ENCODE measurements around the gene EEF1AKMT2. TPM values are rescaled to one million over a fixed set of nuclear protein-coding genes. Genes with fewer than 3 reads are reported as not detected.

Gene EEF1AKMT2
- total RNA-seq, 4 donors from 2014 or later = 10.0 to 18.4 (median 13.2) TPM

- peak in 1 of 2 donors; percentile 51 for TF ChIP-seq EP300 (IDR thresholded peaks at IDR 0.05)
- TF ChIP-seq, protein P1, sequence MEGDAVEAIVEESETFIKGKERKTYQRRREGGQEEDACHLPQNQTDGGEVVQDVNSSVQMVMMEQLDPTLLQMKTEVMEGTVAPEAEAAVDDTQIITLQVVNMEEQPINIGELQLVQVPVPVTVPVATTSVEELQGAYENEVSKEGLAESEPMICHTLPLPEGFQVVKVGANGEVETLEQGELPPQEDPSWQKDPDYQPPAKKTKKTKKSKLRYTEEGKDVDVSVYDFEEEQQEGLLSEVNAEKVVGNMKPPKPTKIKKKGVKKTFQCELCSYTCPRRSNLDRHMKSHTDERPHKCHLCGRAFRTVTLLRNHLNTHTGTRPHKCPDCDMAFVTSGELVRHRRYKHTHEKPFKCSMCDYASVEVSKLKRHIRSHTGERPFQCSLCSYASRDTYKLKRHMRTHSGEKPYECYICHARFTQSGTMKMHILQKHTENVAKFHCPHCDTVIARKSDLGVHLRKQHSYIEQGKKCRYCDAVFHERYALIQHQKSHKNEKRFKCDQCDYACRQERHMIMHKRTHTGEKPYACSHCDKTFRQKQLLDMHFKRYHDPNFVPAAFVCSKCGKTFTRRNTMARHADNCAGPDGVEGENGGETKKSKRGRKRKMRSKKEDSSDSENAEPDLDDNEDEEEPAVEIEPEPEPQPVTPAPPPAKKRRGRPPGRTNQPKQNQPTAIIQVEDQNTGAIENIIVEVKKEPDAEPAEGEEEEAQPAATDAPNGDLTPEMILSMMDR (IDR thresholded peaks at IDR 0.05) = no peak
- Histone ChIP-seq H3K4me1 (peaks cover 4 to 52% (median 45%) of the 10 kb centered on the region in 4 donors), H3K27ac (peak overlapping the region; percentile 83 to 98 (median 95))
Measured at GRCh38 chr10:124743191-124744101, 48.2 kb downstream of the EEF1AKMT2 start.

GRCh38 chr10:124742413-124743190 lies 49.1 kb downstream of the EEF1AKMT2 start:
- Histone ChIP-seq H3K27ac (peak overlapping the region; percentile 83 to 98 (median 95)), H3K9me3 (no peaks in the 10 kb centered on the region), H3K4me3 (peak overlapping the region; percentile 75 to 87 (median 84)), H3K36me3 (peaks cover 0 to 7% (median 0%) of the 10 kb centered on the region in 3 donors), H3K4me1 (peaks cover 4 to 60% (median 54%) of the 10 kb centered on the region in 4 donors), H3K27me3 (no peaks in the 10 kb centered on the region)
- 4 to 5% methylated on average over 19 to 23 of the region's 42 CpGs for WGBS, 2 donors
- DNase-seq (ENCODE audit: low spot score in 2 of 2) = no peak
- TF ChIP-seq, protein P1 (IDR thresholded peaks at IDR 0.05) = peak in 2 of 5 experiments; percentile 16 to 20
- TF ChIP-seq EP300 (IDR thresholded peaks at IDR 0.05) = peak in 1 of 2 donors; percentile 58
- no peak for TF ChIP-seq POLR2A (IDR thresholded peaks at IDR 0.05)

More at GRCh38 chr10:124743191-124744101, 48.2 kb downstream of the EEF1AKMT2 start:
- no peak for DNase-seq (ENCODE audit: low spot score in 2 of 2)
- Histone ChIP-seq H3K36me3 (peaks cover 0 to 14% (median 0%) of the 10 kb centered on the region in 3 donors), H3K9me3 (no peaks in the 10 kb centered on the region), H3K27me3 (no peaks in the 10 kb centered on the region), H3K4me3 (peak overlapping the region; percentile 75 to 87 (median 84))
- WGBS, 2 donors = 0 to 1% methylated on average over 47 to 64 of the region's 101 CpGs

DNA sequence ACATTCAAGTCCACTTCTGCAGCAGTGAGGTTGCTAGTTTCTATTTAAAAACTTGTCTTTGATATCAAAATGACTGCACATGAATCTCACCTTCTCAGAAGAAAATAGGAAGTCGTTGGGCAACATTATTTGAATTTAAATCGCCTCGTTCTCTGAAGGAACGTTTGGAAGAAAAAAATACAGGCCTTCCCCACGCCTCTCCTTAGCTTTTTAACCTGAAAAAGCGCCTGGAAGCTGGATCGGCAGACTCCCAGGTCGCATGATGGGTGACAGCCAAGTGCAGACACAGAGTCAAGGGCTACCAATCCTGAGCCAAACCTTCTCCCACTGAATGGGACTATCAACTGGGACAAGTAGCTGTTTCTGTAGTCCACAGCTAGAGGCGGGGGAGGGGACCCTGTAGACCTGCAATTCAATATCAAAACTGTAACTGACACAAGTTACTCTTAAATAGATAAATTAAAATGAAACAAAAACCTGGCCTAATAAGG lies 49.7 kb downstream of the EEF1AKMT2 start:
- H3K27me3 ChIP-seq = no peaks in the 10 kb centered on the region
- H3K4me3 ChIP-seq = peak overlapping the region; percentile 75 to 87 (median 84)
- 42 to 45% methylated on average over 9 of the region's 9 CpGs for WGBS, 2 donors
- TF ChIP-seq POLR2A (IDR thresholded peaks at IDR 0.05) = no peak
- TF ChIP-seq, protein P1 (IDR thresholded peaks at IDR 0.05) = no peak
- TF ChIP-seq EP300 (IDR thresholded peaks at IDR 0.05) = no peak
- H3K9me3 ChIP-seq = no peaks in the 10 kb centered on the region
- H3K27ac ChIP-seq = peak overlapping the region; percentile 83 to 98 (median 95)
- peaks cover 5 to 66% (median 60%) of the 10 kb centered on the region in 4 donors for H3K4me1 ChIP-seq
- peaks cover 0 to 2% (median 0%) of the 10 kb centered on the region in 3 donors for H3K36me3 ChIP-seq
- no peak for DNase-seq (ENCODE audit: low spot score in 2 of 2)

DNA sequence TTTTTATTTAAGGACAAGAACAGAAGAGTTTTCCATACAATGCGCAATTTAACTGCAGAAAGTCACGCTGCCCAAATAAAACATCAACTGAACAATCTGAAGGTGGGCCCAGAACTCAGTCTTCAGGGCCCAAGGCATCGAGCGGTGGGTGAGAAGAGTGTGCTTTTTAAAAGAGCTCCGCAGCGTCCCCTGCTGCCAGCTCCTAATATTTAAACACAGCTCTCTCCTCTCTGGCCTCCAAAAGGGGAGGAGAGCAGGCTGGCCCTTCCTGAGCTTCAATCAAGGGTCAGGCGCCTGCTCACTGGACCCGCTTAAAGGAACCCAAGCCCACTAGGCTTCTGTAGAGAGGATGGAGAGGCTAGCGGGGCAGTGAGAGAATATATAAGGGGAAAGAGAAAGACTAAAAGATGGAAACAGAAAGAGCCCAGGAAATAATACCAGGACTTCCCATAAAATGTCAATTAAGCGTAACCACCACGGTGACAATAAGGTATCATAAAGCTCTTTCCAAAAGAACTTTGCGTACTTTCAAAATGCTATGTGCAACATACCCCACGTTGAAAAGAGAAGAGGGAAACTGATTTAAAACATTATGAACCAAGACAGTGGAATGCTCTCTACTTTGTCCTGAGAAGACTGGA lies 50.3 kb downstream of the EEF1AKMT2 start:
- Histone ChIP-seq H3K4me3 (peak overlapping the region in 3 of 4 donors; percentile 83 to 87 (median 84)), H3K9me3 (no peaks in the 10 kb centered on the region), H3K27ac (peak overlapping the region; percentile 83 to 98 (median 95)), H3K27me3 (no peaks in the 10 kb centered on the region), H3K4me1 (peaks cover 7 to 72% (median 66%) of the 10 kb centered on the region in 4 donors), H3K36me3 (no peaks in the 10 kb centered on the region)
- TF ChIP-seq, protein P1 (IDR thresholded peaks at IDR 0.05) = peak; percentile 81 to 96 (median 91)
- peak; percentile 74 to 75 for TF ChIP-seq POLR2A (IDR thresholded peaks at IDR 0.05)
- TF ChIP-seq EP300 (IDR thresholded peaks at IDR 0.05) = peak; percentile 17 to 87
- DNase-seq (ENCODE audit: low spot score in 2 of 2) = peak; percentile 80 to 92
- WGBS, 2 donors = 19 to 21% methylated on average over 13 of the region's 13 CpGs
